NCI-H526 treated with DMSO at 0.1 percent for 48 hours (cell line): ENCODE data around the gene CENPP.

Experiments used
- DNase-seq: peaks from one replicate; lab custom pipeline; 2025; lab: John Stamatoyannopoulos, UW

The CENPP gene

DNA sequence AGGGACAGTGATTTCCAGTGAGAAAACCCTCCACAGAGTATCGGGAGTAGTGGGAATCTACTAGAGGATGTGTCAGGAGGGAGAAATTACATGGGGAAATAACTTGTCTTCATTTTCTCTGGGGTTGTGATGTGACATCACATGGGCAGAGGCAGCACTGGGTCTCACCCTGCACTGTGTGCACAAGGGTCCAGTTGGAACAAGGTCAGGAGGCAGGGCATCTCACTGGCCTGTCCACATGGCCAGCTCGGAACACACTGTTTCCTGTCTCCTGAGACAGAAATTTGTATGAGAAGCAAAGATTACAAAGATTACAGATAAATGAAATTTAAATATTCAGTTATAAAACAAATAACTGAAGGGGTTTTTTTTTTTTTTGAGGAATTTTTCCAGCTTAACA lies 272.6 kb downstream of the CENPP start:
- DNase-seq, result no peak

GRCh38 chr9:92599938-92600461 lies 274.2 kb downstream of the CENPP start:
- no peak for DNase-seq

GRCh38 chr9:92600462-92601261 lies 274.9 kb downstream of the CENPP start:
- no peak for DNase-seq

GRCh38 chr9:92601451-92601850 lies 275.7 kb downstream of the CENPP start:
- DNase-seq, result no peak

- no peak for DNase-seq
These were observed 276.7 kb downstream of the CENPP start for GRCh38 chr9:92602413-92602812.

GRCh38 chr9:92603100-92603499 lies 277.3 kb downstream of the CENPP start:
- no peak for DNase-seq

DNA sequence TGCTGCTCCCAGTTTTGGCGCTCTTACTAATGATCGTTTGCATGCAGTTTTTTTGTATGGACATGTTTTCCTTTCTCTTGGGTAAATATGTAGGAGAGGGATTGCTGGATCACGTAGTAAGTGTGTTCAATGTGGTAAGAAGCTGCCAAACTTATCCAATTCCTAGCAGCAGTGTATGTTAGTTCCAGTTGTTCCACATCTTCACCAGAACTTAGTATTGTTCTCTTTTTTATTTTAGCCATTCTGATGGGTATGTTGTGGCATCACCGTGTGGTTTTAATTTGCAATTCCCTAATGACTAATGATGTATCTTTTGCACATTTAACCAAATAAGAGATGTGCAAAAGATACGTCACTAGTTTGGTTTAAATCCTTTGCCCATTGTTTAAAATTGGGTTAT lies 278.2 kb downstream of the CENPP start:
- DNase-seq, result no peak

DNA sequence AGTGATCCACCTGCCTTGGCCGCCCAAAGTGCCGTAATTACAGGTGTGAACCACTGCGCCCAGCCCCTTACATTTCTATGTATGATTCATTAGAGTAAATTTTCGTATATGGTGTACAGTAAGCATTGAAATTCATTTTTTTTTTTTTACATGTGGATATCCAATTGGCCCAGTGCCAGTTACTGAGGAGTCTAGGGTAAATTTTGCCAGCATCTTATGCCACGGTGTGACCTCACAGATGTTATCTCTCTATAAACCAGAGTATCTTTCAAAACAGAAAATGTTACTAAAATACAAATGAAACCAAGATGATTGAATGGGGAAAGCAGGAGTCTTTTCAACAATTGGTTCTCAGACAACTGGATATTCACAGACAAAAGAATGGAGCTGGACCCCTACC lies 279.5 kb downstream of the CENPP start:
- DNase-seq, result no peak

- no peak for DNase-seq
These were observed 281.3 kb downstream of the CENPP start for GRCh38 chr9:92607088-92607487.

GRCh38 chr9:92607773-92608172 lies 282.0 kb downstream of the CENPP start:
- DNase-seq, result no peak

DNA sequence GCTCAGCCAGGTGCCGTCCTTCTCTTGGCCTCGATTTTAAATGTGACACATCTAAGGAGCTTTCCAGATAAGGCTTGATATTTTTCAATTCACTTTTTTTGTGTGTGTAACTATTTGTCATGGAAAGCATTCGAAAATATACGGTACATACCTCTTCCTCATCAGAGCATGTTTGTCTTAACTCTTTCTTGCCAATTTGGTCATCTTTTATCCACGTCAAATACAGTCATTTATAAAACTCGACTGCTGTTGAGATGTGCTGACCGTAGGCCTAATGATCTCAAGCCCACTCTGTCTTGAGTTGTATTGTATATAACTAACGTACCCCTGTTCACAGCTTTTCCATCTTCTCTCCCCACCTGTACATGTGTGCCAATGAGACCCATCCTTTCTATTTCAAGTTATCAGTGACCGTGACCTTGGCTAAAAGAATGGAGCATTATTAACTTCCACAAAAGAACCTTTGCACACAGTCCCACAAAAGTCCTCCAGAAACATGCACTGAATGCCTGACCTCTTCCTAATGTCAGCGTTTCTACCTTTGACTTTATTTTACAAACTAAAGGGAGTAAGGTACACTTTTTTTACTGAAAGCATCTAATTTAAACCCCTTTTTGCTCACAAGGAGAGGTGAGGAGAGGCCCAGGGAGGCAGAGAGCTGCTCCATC lies 282.6 kb downstream of the CENPP start:
- DNase-seq, result no peak

- DNase-seq, result no peak
These were observed 283.2 kb downstream of the CENPP start for GRCh38 chr9:92608909-92609445.

DNA sequence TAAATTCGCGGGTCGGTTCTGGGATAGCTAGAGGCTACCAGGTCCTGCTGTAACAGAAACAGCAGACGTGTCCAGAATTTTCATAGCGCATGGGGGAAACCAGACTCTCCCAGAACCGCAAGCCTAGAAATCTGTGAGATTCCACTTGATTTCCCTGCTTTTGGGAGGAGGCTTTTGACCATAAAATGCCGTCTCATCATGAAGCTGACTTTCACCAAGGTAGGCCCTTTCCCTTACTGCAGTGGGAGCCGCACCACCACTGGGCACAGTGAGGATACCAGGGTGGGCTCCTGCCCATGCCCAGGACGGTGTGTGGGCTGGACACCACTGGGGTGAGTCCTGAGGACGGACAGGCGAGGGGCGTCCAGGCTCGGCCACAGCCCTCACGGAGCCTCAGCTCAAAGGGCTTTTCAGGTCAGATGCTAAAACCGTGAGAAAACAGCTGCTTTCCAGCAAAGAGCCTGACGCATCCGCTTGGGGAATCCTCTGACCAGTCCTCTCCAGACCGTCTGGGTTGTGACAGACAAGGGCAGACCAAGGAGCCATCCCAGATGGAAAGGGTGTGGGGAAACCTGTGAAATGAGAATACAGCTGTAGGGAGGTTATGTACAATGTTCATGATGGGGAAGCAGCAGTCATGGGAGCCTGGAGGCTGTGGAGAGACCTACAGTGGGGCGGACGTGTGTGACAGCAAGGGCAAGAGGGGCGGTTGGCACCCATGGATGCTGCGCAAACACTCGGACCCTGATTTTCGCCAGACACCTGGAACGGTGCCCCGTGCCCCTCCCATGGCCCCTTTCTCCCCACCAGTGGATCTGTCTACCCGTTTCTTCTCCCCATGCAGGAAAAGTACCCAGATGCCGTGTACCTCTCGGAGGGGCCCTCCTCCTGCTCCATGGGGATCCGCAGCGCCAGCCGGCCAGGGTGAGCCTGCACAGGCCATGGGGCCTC lies 285.0 kb downstream of the CENPP start:
- no peak for DNase-seq

DNA sequence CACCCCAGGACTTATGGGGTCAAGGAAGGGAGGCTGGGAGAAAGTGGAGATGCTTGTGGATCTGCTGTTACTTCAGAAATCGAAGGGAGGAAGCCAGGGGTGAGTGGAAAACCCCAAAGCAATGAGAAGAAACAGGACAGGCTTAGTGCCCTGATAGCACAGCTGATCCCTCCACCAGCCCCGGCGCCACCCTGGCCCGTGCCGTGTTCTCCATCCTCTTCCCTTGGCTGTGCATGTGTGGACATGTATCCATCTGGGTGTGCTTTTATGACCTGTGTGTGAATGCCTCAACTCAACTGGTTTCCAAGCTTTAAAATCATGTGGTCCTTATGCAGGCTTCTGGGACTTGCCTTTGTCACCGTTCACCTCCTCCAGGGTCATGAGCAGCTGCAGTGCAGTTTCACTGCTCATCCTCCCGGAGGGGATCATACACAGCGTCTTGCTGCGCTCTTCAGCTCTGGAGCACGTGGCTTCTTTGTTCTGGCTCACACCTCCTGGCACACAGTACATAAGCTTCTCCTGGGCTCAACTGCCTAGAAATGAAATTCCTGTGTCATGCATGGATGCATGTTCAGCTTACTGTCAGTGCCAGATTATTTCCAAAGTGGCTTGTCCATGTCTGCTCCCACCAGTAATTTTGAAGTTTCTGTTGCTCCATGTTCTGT lies 286.0 kb downstream of the CENPP start:
- DNase-seq, result no peak

GRCh38 chr9:92612292-92612691 lies 286.5 kb downstream of the CENPP start:
- DNase-seq, result no peak

GRCh38 chr9:92612816-92613215 lies 287.1 kb downstream of the CENPP start:
- no peak for DNase-seq

- no peak for DNase-seq
These were observed 287.7 kb downstream of the CENPP start for GRCh38 chr9:92613268-92614122.

- DNase-seq, result no peak
These were observed 288.4 kb downstream of the CENPP start for GRCh38 chr9:92614123-92614510.

GRCh38 chr9:92614763-92615461 lies 289.2 kb downstream of the CENPP start:
- no peak for DNase-seq

GRCh38 chr9:92615790-92616189 lies 290.0 kb downstream of the CENPP start:
- DNase-seq, result no peak
